Ascending aorta (tissue), 2 donors: Measurements from ENCODE around the gene FAM13B. TPM values are rescaled to one million over a fixed set of nuclear protein-coding genes. Genes with fewer than 3 reads are reported as not detected.
"Not testable (repeated sequence)": the region's sequence is repeated elsewhere in the genome, so short reads cannot be mapped to it uniquely, and the experiment has no call there.

ENCODE experiments used
- DNase-seq, 2 donors: peaks; one replicate each; pipeline ENCODE4 v3.0.0-alpha.2; 2019; ENCODE audit warnings: low spot score in 2 of 2
- H3K27ac ChIP-seq, 2 donors: fragments of 200-600 bp; sonication (generic); one replicate each; pipeline ENCODE4 v1.5.1; 2016 to 2017; ENCODE audit warnings: mild to moderate bottlenecking in 1 of 2
- H3K27me3 ChIP-seq: fragments of 200-600 bp; sonication (generic); one replicate; pipeline ENCODE4 v1.5.1; 2017
- H3K36me3 ChIP-seq, 2 donors: fragments of 200-600 bp; sonication (generic); one replicate each; pipeline ENCODE4 v1.5.1; 2016
- H3K4me1 ChIP-seq, 2 donors: fragments of 200-600 bp; sonication (generic); one replicate each; pipeline ENCODE4 v1.5.1; 2016 to 2017; ENCODE audit warnings: mild to moderate bottlenecking in 1 of 2
- H3K4me3 ChIP-seq, 2 donors: fragments of 200-600 bp; sonication (generic); one replicate each; pipeline ENCODE4 v1.5.1; 2016 to 2017; ENCODE audit warnings: mild to moderate bottlenecking in 1 of 2
- H3K9me3 ChIP-seq, 2 donors: fragments of 200-600 bp; sonication (generic); one replicate each; pipeline ENCODE4 v1.5.1; 2016
- CTCF ChIP-seq, 3 experiments: fragments of 200-600 bp in 2 of 3; fragments of 450-650 bp in 1 of 3; sonication (generic) in 2 of 3; IDR thresholded peaks; one replicate each; pipeline ENCODE4 v1.5.1; 2016 to 2019; ENCODE audit warnings: antibody characterized with exemption in 3 of 3, mild to moderate bottlenecking in 1 of 3, moderate library complexity in 1 of 3
- intact Hi-C: fragments of 100-400 bp; cut with DNase I; formaldehyde crosslinking; loops from one replicate; pipeline ENCODE4 v1.15.1; 2023
- total RNA-seq: library from RNA; depleted of rRNA; stranded (reverse); fragments of >200 nt; gene quantifications from one replicate; pipeline ENCODE4 v1.1.0, GENCODE V29; 2016

FAM13B gene
- total RNA-seq, 1 donor from 2014 or later: 19.2 TPM

- intact Hi-C loops: no loop called here
- Histone ChIP-seq H3K9me3 (no peaks in the 10 kb centered on the region), H3K27ac (no peak overlapping the region), H3K4me3 (no peak overlapping the region), H3K36me3 (no peaks in the 10 kb centered on the region), H3K27me3 (no peaks in the 10 kb centered on the region), H3K4me1 (peaks cover 0 to 2% of the 10 kb centered on the region in 2 donors)
- no peak for TF ChIP-seq CTCF (IDR thresholded peaks at IDR 0.05)
- DNase-seq: no peak
Measured at GRCh38 chr5:138054206-138054605, 21.3 kb upstream of the FAM13B start.

- no peaks in the 10 kb centered on the region for H3K36me3 ChIP-seq
- no peak for DNase-seq
- no peaks in the 10 kb centered on the region for H3K9me3 ChIP-seq
- peaks cover 0 to 2% of the 10 kb centered on the region in 2 donors for H3K4me1 ChIP-seq
- no peak overlapping the region for H3K27ac ChIP-seq
- intact Hi-C loops: no loop called here
- H3K4me3 ChIP-seq: no peak overlapping the region
- no peak for TF ChIP-seq CTCF (IDR thresholded peaks at IDR 0.05)
- no peaks in the 10 kb centered on the region for H3K27me3 ChIP-seq
Measured at GRCh38 chr5:138053554-138053953, 20.7 kb upstream of the FAM13B start.

GRCh38 chr5:138052718-138053117 lies 19.8 kb upstream of the FAM13B start:
- H3K27ac ChIP-seq, H3K4me3 ChIP-seq, intact Hi-C loops, H3K9me3 ChIP-seq, H3K27me3 ChIP-seq, H3K4me1 ChIP-seq, H3K36me3 ChIP-seq: not testable (repeated sequence)
- DNase-seq: peak in 1 of 2 donors; percentile 45

GRCh38 chr5:138051441-138052296 lies 18.8 kb upstream of the FAM13B start:
- TF ChIP-seq CTCF (IDR thresholded peaks at IDR 0.05): no peak
- Histone ChIP-seq H3K4me3 (peak overlapping the region in 1 of 2 donors; percentile 44), H3K27me3 (no peaks in the 10 kb centered on the region), H3K36me3 (no peaks in the 10 kb centered on the region), H3K4me1 (peaks cover 0 to 2% of the 10 kb centered on the region in 2 donors), H3K27ac (peak overlapping the region in 1 of 2 donors; percentile 56), H3K9me3 (no peaks in the 10 kb centered on the region)
- DNase-seq: no peak
- intact Hi-C loops: no loop called here

- not testable (repeated sequence) for H3K27ac ChIP-seq, H3K27me3 ChIP-seq
Measured at GRCh38 chr5:138045283-138045682, 12.4 kb upstream of the FAM13B start.

GRCh38 chr5:138038826-138039225 lies 5.9 kb upstream of the FAM13B start:
- Histone ChIP-seq H3K9me3 (no peaks in the 10 kb centered on the region), H3K4me3 (no peak overlapping the region), H3K27ac (peak overlapping the region in 1 of 2 donors; percentile 14), H3K27me3 (no peaks in the 10 kb centered on the region), H3K36me3 (no peaks in the 10 kb centered on the region), H3K4me1 (peaks cover 0 to 10% of the 10 kb centered on the region in 2 donors)
- no peak for TF ChIP-seq CTCF (IDR thresholded peaks at IDR 0.05)
- DNase-seq: no peak
- intact Hi-C loops: no loop called here

More at GRCh38 chr5:138045283-138045682, 12.4 kb upstream of the FAM13B start:
- DNase-seq, H3K36me3 ChIP-seq, H3K4me3 ChIP-seq, H3K9me3 ChIP-seq, H3K4me1 ChIP-seq, intact Hi-C loops: not testable (repeated sequence)
